ENCODE measurements around the gene SLC7A6OS.
A peak's percentile ranks its signal among the peaks of the same experiment; 100 is the strongest.
"Not testable (repeated sequence)": the region's sequence is repeated elsewhere in the genome, so short reads cannot be mapped to it uniquely, and the experiment has no call there.

SLC7A6OS gene

DNA sequence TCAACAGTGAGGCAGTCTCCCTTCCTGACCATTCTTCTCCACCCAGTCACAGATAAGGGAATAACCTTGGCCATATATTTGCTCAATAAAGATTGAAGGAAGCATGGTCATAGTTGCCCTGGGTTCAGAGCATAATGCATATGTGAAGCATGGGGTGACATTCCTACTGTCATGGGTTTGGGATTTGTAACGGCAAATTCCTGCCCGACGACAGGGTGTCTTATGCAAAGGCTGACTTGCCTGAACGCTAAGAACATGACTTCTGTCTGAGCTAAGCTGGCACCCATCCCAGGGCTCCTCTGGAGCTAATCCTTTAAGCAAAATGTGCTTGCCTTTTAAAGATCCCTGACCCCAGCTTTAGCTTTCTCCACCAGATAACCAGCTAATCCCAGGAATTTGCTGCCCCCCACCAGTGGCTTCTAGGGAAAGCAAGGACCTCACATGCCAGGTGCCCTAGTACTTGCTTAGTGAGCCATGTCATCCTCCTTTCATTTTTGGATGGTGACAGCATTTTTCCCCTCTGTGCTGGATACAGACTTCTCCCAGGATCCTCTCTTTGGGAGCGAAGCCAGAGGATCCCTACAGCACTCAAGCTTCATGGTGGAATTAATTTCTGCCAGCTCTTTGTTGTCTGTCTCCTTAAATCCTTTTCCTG is 11.7 kb downstream of the SLC7A6OS start:
- no peak for DNase-seq (ENCODE audit: low spot score)

- DNase-seq (ENCODE audit: low spot score), result no peak
Observed at GRCh38 chr16:68298312-68298711, 12.4 kb downstream of the SLC7A6OS start.

- DNase-seq (ENCODE audit: low spot score), result no peak
Observed at GRCh38 chr16:68297908-68298307, 12.8 kb downstream of the SLC7A6OS start.

DNA sequence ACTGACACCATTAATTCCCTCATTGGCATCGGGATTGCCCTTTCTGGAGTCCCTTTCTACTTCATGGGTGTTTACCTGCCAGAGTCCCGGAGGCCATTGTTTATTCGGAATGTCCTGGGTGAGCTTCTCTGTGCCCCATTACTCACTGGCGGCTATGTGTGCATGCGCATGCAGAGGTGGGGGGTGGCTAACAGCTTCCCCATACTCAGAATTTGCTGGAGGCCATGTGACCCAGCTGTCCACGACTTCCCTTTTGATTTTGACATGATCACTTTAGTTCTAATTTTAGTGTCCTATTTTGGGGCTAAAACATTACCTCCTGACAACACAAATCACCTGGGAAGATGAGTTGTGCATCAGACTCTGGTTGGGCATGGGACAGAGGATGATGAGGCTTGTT is 14.1 kb downstream of the SLC7A6OS start:
- no peak for DNase-seq (ENCODE audit: low spot score)

GRCh38 chr16:68296291-68296690 is 14.5 kb downstream of the SLC7A6OS start:
- no peak for DNase-seq (ENCODE audit: low spot score)

- no peak for DNase-seq (ENCODE audit: low spot score)
Observed at GRCh38 chr16:68292425-68292824, 18.3 kb downstream of the SLC7A6OS start.

DNA sequence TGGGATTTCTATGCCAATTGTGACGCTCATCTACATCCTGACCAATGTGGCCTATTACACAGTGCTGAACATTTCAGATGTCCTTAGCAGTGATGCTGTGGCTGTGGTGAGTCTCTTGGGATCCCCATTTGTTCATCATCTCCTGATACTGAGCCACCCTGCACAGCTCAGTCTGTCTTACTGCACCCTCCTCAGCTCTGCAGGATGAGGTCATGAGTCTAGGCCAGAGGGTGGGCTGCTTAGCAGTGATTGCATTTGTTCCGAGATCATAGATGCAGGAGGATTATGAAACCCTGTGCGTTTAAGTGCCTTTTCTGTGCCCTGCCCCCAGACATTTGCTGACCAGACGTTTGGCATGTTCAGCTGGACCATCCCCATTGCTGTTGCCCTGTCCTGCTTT is 19.5 kb downstream of the SLC7A6OS start:
- no peak for DNase-seq (ENCODE audit: low spot score)

DNA sequence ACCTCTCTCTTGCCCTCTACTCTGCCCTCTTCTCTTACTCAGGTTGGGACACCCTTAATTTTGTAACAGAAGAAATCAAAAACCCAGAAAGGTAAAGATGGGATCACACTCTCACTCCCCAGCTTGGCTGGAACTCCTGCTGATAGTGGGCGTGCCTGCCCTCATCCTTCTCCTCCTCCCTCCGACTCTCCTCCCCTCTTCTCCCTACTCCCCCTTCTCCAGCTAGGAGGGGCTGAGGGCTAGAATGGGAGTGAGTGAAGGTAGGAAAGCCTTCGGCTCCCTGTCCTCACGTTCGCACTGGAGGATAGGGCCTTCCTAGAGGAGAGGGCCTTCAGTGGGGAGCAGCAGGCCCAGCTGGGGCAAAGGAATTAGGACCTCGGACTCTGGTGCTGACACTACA is 20.3 kb downstream of the SLC7A6OS start:
- no peak for DNase-seq (ENCODE audit: low spot score)

DNA sequence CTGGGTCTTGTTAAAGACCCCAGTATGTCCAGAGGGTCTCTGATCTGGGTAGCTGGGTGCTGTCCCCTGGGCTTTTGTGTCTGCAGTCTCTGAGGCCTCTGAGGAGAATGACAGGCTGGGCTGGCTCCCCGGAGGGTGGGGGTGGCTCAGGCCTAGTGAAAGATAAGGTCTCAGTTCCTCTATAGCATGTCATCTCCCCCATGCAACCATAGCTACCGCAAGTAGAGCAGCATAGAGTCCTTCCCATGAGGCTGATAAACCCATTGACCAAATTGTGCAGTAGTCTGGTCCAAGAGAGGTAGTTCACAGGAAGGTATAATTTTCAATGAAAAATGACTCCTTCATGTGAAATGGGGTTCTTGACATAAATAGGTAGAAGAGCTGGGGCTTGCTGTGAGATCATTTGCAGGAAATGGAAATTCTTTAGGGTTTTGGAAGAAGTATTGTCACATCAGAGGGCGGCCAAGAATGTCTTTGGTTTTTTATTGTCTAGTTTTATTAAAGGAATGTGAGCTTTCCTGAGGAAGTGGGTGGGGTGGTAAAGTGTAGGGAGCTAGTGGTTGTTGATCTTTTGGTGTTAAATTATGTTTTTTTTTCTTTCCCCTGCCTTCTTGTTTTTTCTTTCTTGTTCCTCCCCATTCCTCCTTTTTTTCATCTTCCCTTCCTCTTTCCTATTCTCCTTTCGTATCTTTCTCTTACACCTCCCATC is 21.0 kb downstream of the SLC7A6OS start:
- no peak for DNase-seq (ENCODE audit: low spot score)

DNA sequence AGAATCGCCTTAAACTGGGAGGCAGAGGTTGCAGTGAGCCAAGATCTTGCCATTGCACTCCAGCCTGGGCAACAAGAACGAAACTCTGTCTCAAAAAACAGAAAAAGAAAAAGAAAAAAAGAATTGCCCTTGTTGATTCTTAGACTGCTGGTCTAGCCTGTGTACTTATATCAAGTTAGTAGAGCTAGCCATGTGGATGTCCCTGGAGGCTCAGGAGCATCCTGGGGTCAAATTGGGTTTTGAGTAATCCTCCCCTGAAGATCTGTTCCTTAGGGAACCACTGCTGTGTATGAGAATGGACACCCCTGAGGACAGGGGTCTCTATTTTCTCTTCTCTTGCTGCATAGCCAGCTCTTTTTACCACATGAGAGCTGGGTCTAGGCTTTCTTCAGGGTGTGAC is 21.5 kb downstream of the SLC7A6OS start:
- DNase-seq (ENCODE audit: low spot score), result no peak

- DNase-seq (ENCODE audit: low spot score), result not testable (repeated sequence)
Observed at GRCh38 chr16:68288796-68289195, 21.9 kb downstream of the SLC7A6OS start.

- no peak for DNase-seq (ENCODE audit: low spot score)
Observed at GRCh38 chr16:68288252-68288650, 22.5 kb downstream of the SLC7A6OS start.

DNA sequence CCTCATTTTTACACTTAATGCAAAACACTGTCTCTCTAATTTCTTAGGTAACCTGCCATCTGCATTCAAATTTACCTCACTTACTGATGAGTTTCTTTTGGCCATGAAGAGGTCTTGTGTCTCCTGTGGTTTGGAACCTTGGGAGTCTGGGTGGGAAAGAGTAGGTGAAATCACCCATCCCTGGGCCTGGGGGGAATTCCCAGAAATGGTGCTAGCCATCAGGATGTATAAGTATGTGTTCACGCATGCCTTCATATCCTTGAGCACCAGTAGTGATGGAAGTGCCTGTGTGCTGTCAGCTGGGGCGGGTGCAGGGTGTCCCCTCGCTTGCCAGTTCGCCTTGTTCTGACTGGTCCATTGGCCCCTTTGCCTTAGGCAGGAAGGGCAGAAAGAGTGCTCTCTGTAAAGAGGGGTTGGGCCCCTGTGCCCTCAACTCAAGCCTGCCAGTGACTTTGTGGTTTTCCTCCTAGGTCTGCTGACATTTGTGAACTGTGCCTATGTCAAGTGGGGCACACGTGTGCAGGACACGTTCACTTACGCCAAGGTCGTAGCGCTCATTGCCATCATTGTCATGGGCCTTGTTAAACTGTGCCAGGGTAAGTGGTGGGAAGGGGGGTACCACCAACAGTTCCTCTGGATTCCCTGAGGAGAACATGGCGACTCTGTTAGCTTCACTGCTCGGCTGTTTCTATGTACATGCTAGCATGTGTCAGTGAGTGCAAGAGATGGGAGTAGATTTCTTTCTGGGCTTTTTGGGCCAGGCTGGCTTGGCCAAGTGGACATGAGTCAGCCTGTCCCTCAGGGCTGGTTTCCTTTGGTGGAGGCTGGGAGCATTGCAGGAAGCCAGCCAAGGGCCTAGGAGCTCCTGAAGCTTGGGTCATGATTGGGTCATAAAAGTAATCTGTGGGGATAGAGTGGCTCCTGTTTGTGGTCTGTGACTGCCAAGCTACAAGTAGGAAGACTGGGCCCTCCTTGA is 23.2 kb downstream of the SLC7A6OS start:
- DNase-seq (ENCODE audit: low spot score), result peak; percentile 44

- DNase-seq (ENCODE audit: low spot score), result no peak
Observed at GRCh38 chr16:68286153-68287074, 24.3 kb downstream of the SLC7A6OS start.

DNA sequence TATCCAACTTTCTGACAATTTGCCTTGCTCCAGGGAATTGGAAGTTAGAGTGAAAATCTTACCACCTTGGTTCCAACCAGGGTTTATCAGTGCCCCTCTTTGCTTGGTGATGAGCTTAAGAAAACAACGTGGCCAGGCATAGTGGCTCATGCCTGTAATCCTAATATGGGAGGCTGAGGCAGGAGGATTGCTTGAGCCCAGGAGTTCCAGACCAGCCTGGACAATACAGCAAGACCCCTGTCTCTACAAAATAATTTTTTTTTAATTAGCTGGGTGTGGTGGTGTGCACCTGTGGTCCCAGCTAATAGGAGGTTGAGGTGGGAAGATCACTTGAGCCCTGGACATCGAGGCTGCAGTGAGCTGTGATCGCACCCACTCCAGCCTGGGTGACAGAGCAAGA is 25.1 kb downstream of the SLC7A6OS start:
- no peak for DNase-seq (ENCODE audit: low spot score)

- no peak for DNase-seq (ENCODE audit: low spot score)
Observed at GRCh38 chr16:68284847-68285246, 25.9 kb downstream of the SLC7A6OS start.

- DNase-seq (ENCODE audit: low spot score), result no peak
Observed at GRCh38 chr16:68283801-68284598, 26.7 kb downstream of the SLC7A6OS start.

GRCh38 chr16:68283346-68283745 is 27.4 kb downstream of the SLC7A6OS start:
- DNase-seq (ENCODE audit: low spot score), result no peak

DNA sequence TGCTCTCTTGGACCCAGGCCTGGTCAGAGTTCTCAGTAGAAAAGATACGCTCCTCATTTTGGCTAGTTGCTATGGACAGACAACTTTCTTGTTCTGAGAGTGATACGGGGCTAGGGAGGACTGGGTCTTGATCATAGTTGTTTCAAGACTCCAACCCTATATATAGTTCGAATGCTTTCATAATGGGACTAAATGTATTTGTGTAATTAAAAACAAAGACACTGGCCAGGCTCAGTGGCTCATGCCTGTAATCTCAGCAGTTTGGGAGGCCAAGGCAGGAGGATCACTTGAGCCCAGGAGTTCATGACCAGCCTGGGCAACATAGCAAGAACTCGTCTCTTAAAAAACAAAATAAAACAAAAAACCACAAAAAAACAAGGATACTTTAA is 28.7 kb downstream of the SLC7A6OS start:
- DNase-seq (ENCODE audit: low spot score), result no peak

DNA sequence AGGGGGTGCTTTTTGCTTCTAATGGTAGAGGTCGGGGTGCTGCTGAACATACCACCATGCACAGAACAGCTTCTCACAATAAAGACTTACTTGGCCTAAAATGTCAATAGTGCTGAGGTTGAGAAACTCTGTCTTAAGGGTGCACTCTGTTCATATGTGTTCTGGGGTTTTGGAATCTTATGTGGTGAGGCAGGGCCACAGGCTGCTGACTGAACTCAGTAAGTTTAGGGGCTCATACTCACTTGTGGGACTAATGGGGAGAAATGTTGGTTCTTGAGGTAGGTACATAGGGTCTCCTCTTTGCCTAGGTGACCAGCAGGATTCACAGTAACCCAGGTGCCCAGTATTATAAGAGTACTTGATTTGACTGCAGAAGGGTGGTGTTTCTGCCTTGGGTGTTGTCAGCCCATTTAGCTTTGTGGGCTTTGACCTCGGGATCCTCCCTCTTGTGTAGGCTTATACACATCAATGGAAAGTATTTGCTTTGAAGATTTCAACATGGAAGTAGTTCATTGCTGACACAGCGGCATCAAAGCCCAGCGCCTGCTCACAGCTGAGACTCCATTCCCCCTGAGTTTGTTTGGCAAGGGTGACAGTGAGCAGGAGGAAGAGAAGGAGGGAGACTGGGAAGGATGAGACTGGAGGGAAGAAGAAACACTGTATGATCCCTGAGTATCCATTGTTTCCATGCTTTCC is 29.2 kb downstream of the SLC7A6OS start:
- DNase-seq (ENCODE audit: low spot score), result no peak

Data from LoVo (cell line).